ENCODE data around the gene SLC7A14. TPM values are rescaled to one million over a fixed set of nuclear protein-coding genes. Genes with fewer than 3 reads are reported as not detected.
A peak's percentile ranks its signal among the peaks of the same experiment; 100 is the strongest.

Gene SLC7A14
- total RNA-seq, 5 donors from 2014 or later (not counting 1 experiment from before 2014, with no cell fraction given) = not detected

- H3K4me1 Mint-ChIP-seq = peaks cover 0 to 12% (median 10%) of the 10 kb centered on the region in 3 donors
- H3K27me3 Mint-ChIP-seq = peaks cover under 1 to 10% of the 10 kb centered on the region in 2 donors
- DNase-seq (no peak), ATAC-seq (replicated peaks in 1 of 4) (no peak)
- no peaks in the 10 kb centered on the region for H3K36me3 Mint-ChIP-seq
- no peak overlapping the region for H3K27ac Mint-ChIP-seq
- no peaks in the 10 kb centered on the region for H3K36me3 ChIP-seq (ENCODE audit: control insufficient read depth in 2 of 2, extremely low read depth in 1 of 2, insufficient read depth in 1 of 2, low read length in 1 of 2)
- no CpG with 5 or more reads among the region's 2 CpGs for WGBS (ENCODE audit: insufficient coverage)
- H3K9me3 Mint-ChIP-seq = peaks cover 0 to 1% (median 0%) of the 10 kb centered on the region in 3 donors
- H3K4me3 ChIP-seq (ENCODE audit: control insufficient read depth in 1 of 2, extremely low read depth in 1 of 2, low read length in 1 of 2) = no peak overlapping the region
- ChIA-PET POLR2A (no interaction called here), CTCF (no interaction called here)
- H3K27me3 ChIP-seq (replicated peaks in 1 of 2; ENCODE audit: control insufficient read depth in 2 of 2, extremely low read depth in 1 of 2, insufficient read depth in 2 of 2, low read length in 1 of 2) = no peaks in the 10 kb centered on the region
- no peaks in the 10 kb centered on the region for H3K9me3 ChIP-seq
- H3K4me1 ChIP-seq (ENCODE audit: control insufficient read depth in 1 of 2, extremely low read depth in 1 of 2, insufficient read depth in 2 of 2, low read length in 2 of 2) = no peaks in the 10 kb centered on the region
- no peak overlapping the region for H3K27ac ChIP-seq (ENCODE audit: low read length)
- H3K4me3 Mint-ChIP-seq = no peak overlapping the region
These were observed 21.2 kb downstream of the SLC7A14 start for GRCh38 chr3:170564664-170565063.

- Histone ChIP-seq H3K27me3 (replicated peaks in 1 of 2; ENCODE audit: control insufficient read depth in 2 of 2, extremely low read depth in 1 of 2, insufficient read depth in 2 of 2, low read length in 1 of 2) (no peaks in the 10 kb centered on the region), H3K4me1 (ENCODE audit: control insufficient read depth in 1 of 2, extremely low read depth in 1 of 2, insufficient read depth in 2 of 2, low read length in 2 of 2) (no peaks in the 10 kb centered on the region), H3K36me3 (ENCODE audit: control insufficient read depth in 2 of 2, extremely low read depth in 1 of 2, insufficient read depth in 1 of 2, low read length in 1 of 2) (no peaks in the 10 kb centered on the region), H3K4me3 (ENCODE audit: control insufficient read depth in 1 of 2, extremely low read depth in 1 of 2, low read length in 1 of 2) (no peak overlapping the region), H3K27ac (ENCODE audit: low read length) (no peak overlapping the region), H3K9me3 (no peaks in the 10 kb centered on the region)
- H3K4me1 Mint-ChIP-seq = peaks cover 0 to 12% (median 10%) of the 10 kb centered on the region in 3 donors
- WGBS (ENCODE audit: insufficient coverage) = 62% methylated on average over 2 of the region's 7 CpGs
- peaks cover 2 to 11% of the 10 kb centered on the region in 2 donors for H3K27me3 Mint-ChIP-seq
- H3K36me3 Mint-ChIP-seq = no peaks in the 10 kb centered on the region
- DNase-seq = no peak
- CTCF ChIA-PET = no interaction called here
- no peak for ATAC-seq (replicated peaks in 1 of 4)
- H3K4me3 Mint-ChIP-seq = no peak overlapping the region
- H3K27ac Mint-ChIP-seq = peak overlapping the region in 1 of 2 donors; percentile 33
- POLR2A ChIA-PET = no interaction called here
- H3K9me3 Mint-ChIP-seq = peaks cover 0 to 1% (median 0%) of the 10 kb centered on the region in 3 donors
These were observed 22.0 kb downstream of the SLC7A14 start for GRCh38 chr3:170563712-170564423.

- Histone ChIP-seq H3K27ac (ENCODE audit: low read length) (no peak overlapping the region), H3K36me3 (ENCODE audit: control insufficient read depth in 2 of 2, extremely low read depth in 1 of 2, insufficient read depth in 1 of 2, low read length in 1 of 2) (no peaks in the 10 kb centered on the region), H3K4me3 (ENCODE audit: control insufficient read depth in 1 of 2, extremely low read depth in 1 of 2, low read length in 1 of 2) (no peak overlapping the region), H3K9me3 (no peaks in the 10 kb centered on the region), H3K27me3 (replicated peaks in 1 of 2; ENCODE audit: control insufficient read depth in 2 of 2, extremely low read depth in 1 of 2, insufficient read depth in 2 of 2, low read length in 1 of 2) (peaks cover 0 to 3% of the 10 kb centered on the region in 2 experiments), H3K4me1 (ENCODE audit: control insufficient read depth in 1 of 2, extremely low read depth in 1 of 2, insufficient read depth in 2 of 2, low read length in 2 of 2) (no peaks in the 10 kb centered on the region)
- WGBS (ENCODE audit: insufficient coverage) = no CpG with 5 or more reads among the region's 1 CpG
- no peak overlapping the region for H3K4me3 Mint-ChIP-seq
- POLR2A ChIA-PET = no interaction called here
- no peak overlapping the region for H3K27ac Mint-ChIP-seq
- CTCF ChIA-PET = no interaction called here
- peaks cover 2 to 17% of the 10 kb centered on the region in 2 donors for H3K27me3 Mint-ChIP-seq
- H3K9me3 Mint-ChIP-seq = no peaks in the 10 kb centered on the region
- no peaks in the 10 kb centered on the region for H3K36me3 Mint-ChIP-seq
- H3K4me1 Mint-ChIP-seq = peaks cover 0 to 12% (median 10%) of the 10 kb centered on the region in 3 donors
- no peak for DNase-seq
- ATAC-seq (replicated peaks in 1 of 4) = no peak
These were observed 23.8 kb downstream of the SLC7A14 start for GRCh38 chr3:170562080-170562479.

GRCh38 chr3:170560717-170561382, 25.0 kb downstream of the SLC7A14 start:
- Mint-ChIP-seq H3K36me3 (no peaks in the 10 kb centered on the region), H3K27ac (no peak overlapping the region), H3K4me3 (no peak overlapping the region), H3K9me3 (no peaks in the 10 kb centered on the region), H3K4me1 (peaks cover 0 to 12% (median 10%) of the 10 kb centered on the region in 3 donors), H3K27me3 (peaks cover 2 to 17% of the 10 kb centered on the region in 2 donors)
- no peak overlapping the region for H3K4me3 ChIP-seq (ENCODE audit: control insufficient read depth in 1 of 2, extremely low read depth in 1 of 2, low read length in 1 of 2)
- no peaks in the 10 kb centered on the region for H3K36me3 ChIP-seq (ENCODE audit: control insufficient read depth in 2 of 2, extremely low read depth in 1 of 2, insufficient read depth in 1 of 2, low read length in 1 of 2)
- no peaks in the 10 kb centered on the region for H3K9me3 ChIP-seq
- WGBS (ENCODE audit: insufficient coverage) = 17% methylated on average over 2 of the region's 5 CpGs
- CTCF ChIA-PET = no interaction called here
- DNase-seq = no peak
- no peak for ATAC-seq (replicated peaks in 1 of 4)
- H3K27ac ChIP-seq (ENCODE audit: low read length) = no peak overlapping the region
- H3K27me3 ChIP-seq (replicated peaks in 1 of 2; ENCODE audit: control insufficient read depth in 2 of 2, extremely low read depth in 1 of 2, insufficient read depth in 2 of 2, low read length in 1 of 2) = peaks cover 0 to 3% of the 10 kb centered on the region in 2 experiments
- POLR2A ChIA-PET = no interaction called here
- no peaks in the 10 kb centered on the region for H3K4me1 ChIP-seq (ENCODE audit: control insufficient read depth in 1 of 2, extremely low read depth in 1 of 2, insufficient read depth in 2 of 2, low read length in 2 of 2)

GRCh38 chr3:170560296-170560695, 25.6 kb downstream of the SLC7A14 start:
- ChIA-PET CTCF (interaction anchor here in 1 of 2 donors (0.6 kb wide), 1 partner anchor 11 kb away, joined by 3 read pairs; no protein-coding TSS in a partner anchor), POLR2A (no interaction called here)
- Histone ChIP-seq H3K4me1 (ENCODE audit: control insufficient read depth in 1 of 2, extremely low read depth in 1 of 2, insufficient read depth in 2 of 2, low read length in 2 of 2) (no peaks in the 10 kb centered on the region), H3K27me3 (replicated peaks in 1 of 2; ENCODE audit: control insufficient read depth in 2 of 2, extremely low read depth in 1 of 2, insufficient read depth in 2 of 2, low read length in 1 of 2) (peaks cover 0 to 3% of the 10 kb centered on the region in 2 experiments), H3K36me3 (ENCODE audit: control insufficient read depth in 2 of 2, extremely low read depth in 1 of 2, insufficient read depth in 1 of 2, low read length in 1 of 2) (no peaks in the 10 kb centered on the region), H3K4me3 (ENCODE audit: control insufficient read depth in 1 of 2, extremely low read depth in 1 of 2, low read length in 1 of 2) (no peak overlapping the region), H3K9me3 (no peaks in the 10 kb centered on the region), H3K27ac (ENCODE audit: low read length) (no peak overlapping the region)
- DNase-seq (no peak), ATAC-seq (replicated peaks in 1 of 4) (no peak)
- Mint-ChIP-seq H3K36me3 (no peaks in the 10 kb centered on the region), H3K4me3 (no peak overlapping the region), H3K9me3 (no peaks in the 10 kb centered on the region), H3K4me1 (peaks cover 0 to 12% (median 10%) of the 10 kb centered on the region in 3 donors), H3K27me3 (peaks cover 2 to 17% of the 10 kb centered on the region in 2 donors), H3K27ac (no peak overlapping the region)
- 63% methylated on average over 3 of the region's 4 CpGs for WGBS (ENCODE audit: insufficient coverage)

GRCh38 chr3:170558427-170558826, 27.4 kb downstream of the SLC7A14 start:
- no peak for ATAC-seq (replicated peaks in 1 of 4)
- no peaks in the 10 kb centered on the region for H3K36me3 Mint-ChIP-seq
- CTCF ChIA-PET = no interaction called here

More at GRCh38 chr3:170558427-170558826, 27.4 kb downstream of the SLC7A14 start:
- Mint-ChIP-seq H3K4me1 (peaks cover 0 to 2% (median 0%) of the 10 kb centered on the region in 3 donors), H3K4me3 (no peak overlapping the region), H3K9me3 (no peaks in the 10 kb centered on the region), H3K27ac (no peak overlapping the region), H3K27me3 (peaks cover 12 to 21% of the 10 kb centered on the region in 2 donors)
- POLR2A ChIA-PET = no interaction called here
- Histone ChIP-seq H3K9me3 (no peaks in the 10 kb centered on the region), H3K36me3 (ENCODE audit: control insufficient read depth in 2 of 2, extremely low read depth in 1 of 2, insufficient read depth in 1 of 2, low read length in 1 of 2) (no peaks in the 10 kb centered on the region), H3K4me3 (ENCODE audit: control insufficient read depth in 1 of 2, extremely low read depth in 1 of 2, low read length in 1 of 2) (no peak overlapping the region), H3K27me3 (replicated peaks in 1 of 2; ENCODE audit: control insufficient read depth in 2 of 2, extremely low read depth in 1 of 2, insufficient read depth in 2 of 2, low read length in 1 of 2) (peaks cover 0 to 3% of the 10 kb centered on the region in 2 experiments), H3K27ac (ENCODE audit: low read length) (no peak overlapping the region), H3K4me1 (ENCODE audit: control insufficient read depth in 1 of 2, extremely low read depth in 1 of 2, insufficient read depth in 2 of 2, low read length in 2 of 2) (no peaks in the 10 kb centered on the region)
- no peak for DNase-seq
